NCI-H2196 (cell line): ENCODE data around the gene TM2D3.
A peak's percentile ranks its signal among the peaks of the same experiment; 100 is the strongest.
"Not testable (repeated sequence)": the region's sequence is repeated elsewhere in the genome, so short reads cannot be mapped to it uniquely, and the experiment has no call there.

Experiments
- DNase-seq: peaks from one replicate; lab custom pipeline; 2025; ENCODE audit not compliant: unreplicated experiment; lab: John Stamatoyannopoulos, UW

The TM2D3 gene

DNA sequence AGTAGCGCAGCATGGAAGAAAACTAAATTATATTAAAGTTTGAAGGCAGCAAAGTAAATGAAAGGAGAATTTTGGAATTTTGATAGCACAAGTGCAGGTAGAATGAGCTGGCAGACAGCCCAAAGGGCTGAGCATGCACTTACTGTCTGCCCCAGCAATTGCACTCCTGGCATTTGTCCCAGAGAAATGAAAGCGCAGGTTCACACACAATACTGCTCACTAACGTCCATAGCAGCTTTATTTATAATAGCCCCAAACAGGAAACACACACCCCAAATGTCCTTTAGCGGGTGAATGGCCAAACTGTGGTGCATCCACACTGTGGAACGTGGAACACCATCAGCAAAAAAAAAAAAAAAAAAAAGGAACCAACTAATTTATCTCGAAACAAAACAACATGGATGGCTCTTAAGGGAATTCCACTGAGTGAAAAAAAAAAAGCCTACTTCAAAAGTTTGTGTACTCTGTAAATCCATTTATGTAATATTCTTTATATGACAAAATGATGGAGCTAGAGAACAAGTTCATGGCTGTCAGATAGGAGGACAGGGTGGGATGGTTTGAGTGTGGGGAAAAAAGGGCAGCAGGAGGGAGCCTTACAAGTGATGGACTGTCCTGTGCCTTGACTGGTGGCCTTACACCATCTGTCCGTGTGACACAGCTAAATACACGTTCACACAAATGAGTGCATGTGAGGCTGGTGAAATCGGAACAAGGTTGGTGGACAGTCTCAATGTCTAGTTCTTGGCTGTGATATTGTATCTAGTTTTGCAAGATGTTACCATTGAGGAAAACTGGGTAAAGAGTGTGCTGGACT is 6.0 kb upstream of the TM2D3 start:
- peak; percentile 63 for DNase-seq

DNA sequence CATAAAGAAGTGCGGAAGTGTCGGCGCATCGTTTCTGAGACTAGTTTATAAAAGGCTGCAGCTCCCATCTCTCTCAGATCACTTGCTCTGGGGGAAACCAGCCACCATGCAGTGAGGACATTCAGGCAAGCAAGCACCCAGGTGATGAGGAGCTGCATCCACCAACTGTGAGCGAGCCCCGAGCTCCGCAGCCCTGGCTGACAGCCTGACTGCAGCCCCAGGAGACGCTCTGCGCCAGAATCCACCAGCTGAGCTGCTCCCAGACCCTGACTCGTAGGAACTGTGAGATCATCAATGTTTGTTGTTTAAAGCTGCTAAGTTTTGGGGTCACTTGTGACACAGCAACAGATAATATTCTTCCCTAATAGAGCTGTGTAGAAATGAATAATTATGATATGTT is 5.0 kb upstream of the TM2D3 start:
- no peak for DNase-seq

DNA sequence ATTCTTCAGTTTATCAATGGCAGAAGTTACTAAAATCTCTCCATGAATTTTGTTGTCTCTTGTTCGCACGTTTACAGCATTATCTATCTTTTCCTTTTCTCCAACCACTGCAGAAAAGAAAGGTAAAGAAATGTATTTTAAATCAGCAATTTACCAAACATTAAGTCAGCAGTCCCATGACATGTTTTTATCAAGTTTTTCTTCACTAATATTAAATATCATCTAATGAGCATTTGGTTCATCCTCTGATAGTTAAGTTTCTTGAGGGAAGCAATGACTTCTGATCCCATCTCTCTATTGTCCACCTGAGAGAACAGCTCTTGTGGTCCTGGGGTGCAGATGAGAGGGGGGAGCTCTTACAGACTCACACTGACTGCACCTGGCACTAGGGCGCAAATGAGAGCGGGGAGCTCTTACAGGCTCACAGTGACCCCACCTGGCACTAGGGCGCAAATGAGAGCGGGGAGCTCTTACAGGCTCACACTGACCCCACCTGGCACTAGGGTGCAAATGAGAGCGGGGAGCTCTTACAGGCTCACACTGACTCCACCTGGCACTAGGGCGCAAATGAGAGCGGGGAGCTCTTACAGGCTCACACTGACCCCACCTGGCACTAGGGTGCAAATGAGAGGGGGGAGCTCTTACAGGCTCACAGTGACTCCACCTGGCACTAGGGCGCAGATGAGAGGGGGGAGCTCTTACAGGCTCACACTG is 2.6 kb upstream of the TM2D3 start:
- DNase-seq: not testable (repeated sequence)

DNA sequence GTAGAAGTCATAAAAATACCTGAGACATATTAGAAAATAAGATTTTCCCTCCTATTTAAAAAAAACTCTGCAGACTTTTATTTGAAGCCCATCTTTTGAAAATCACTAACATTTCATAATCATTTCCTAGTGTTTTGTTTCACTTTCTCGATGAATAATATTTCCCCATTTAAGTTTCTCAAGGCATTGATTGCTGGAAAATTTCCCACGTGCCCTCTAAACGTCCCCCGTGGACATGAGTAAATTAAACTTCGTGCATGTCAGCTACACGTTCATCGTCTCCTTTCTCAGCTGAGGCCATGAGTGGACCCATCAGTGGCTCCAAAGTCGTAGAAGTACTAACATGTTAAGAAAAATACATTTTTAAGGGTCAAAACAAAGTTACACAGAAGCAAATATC is 2.0 kb upstream of the TM2D3 start:
- DNase-seq: no peak

DNA sequence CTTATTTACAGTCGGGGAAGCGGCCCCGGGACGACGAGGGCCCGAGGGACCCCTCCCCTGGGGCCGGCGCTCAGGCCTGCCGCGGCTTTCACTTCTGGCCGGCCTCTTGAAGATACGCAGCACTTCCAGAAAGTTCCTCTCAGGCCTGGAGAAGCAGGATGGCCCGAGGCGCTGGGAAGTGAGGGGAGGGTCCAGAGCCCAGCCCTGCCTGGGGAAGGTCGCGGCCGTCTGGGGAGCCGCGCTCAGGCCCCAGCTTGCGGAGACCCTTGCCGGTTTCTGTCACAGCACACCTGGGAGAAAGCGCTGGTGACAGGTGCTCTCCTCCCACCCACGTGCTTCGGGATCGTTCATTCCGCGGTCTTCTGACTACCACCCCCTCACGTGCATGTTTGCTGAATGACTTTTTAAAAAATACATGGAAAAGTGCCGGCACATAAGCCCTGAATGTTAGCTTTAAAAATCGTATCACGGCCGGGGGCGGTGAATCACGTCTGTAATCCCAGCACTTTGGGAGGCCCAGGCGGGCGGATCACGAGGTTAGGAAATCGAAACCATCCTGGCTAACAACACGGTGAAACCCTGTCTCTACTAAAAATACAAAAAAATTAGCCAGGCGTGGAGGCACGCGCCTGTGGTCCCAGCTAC is 727 bp upstream of the TM2D3 start:
- no peak for DNase-seq

DNA sequence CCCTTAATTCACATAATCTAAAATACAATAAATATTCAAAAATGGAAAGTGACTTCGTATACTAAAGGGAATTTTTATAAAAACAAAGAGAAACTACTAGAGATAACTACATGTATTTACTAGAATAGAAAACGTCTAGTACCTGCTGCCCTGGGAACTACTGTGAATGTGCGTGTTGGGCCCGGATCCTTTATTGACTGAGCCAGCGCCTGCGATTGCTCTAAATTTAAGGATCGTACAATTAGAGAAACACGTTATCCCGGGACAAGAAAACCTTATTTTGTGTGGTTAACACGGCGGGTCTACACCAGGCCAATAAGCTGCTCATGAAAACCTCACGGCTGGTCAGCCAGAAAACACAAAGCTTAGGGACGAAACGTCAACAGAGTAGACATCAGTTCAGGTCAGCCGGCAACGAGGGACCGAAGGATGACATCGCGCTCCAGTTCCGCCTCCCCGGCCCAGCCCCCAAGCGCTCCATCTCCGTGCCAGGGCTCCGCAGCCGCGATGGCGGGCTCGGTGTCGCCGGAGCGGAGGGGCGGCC is 555 bp downstream of the TM2D3 start:
- DNase-seq: no peak

DNA sequence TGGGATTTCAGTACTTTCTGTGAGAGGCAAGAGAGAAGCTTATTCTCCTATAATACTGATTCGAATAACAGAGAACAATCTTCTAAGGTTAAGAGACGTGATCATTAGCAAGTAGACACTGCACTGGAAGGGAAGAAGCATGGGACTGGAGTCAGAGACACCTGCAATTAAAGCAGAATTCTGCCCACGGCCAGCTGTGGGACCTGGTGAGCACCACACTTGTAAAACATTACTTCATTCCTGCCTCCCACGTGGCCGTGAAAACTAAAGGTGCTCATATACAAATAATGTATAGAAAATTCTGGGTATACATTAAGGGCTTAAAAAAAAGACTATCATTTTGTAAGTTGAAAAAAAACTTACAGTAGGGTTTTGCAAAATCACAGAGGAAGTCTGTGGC is 2.0 kb downstream of the TM2D3 start:
- DNase-seq: no peak

DNA sequence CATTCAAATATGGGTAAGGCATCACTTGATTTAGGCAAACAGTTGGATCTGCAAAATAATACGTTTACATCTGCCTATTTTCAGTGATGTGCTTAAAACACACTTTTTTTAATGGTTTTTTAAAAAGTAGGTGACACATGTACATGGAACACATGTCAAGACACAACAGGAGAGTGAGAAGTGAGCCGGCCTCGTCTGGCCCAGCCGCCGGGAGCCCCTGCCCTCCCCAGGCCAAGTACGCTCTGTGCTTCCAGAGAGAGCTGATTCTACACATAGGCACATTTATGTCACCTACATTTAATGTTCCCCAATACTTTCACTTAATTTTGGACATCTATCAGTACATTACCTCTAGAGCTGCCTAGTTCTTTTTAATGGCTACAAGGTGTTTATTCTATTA is 3.8 kb downstream of the TM2D3 start:
- no peak for DNase-seq

DNA sequence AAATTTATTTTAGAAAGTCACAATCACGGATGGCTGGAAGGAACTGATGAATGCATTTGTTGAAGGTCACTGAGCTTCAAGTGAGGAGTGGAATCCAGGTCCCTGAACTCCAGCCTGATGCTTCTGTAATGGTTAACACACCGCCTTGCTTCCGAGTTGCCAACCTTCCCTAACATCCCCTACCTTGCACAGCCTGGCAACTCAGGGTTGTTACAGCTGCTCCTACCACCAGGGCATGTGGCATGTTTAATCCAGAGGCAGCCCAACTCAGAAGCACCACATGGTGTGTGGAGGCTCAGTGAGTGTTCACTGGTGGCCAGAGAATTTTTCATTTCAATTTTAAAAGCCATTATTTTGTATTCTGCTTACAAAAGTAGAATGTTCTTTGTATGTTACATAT is 4.9 kb downstream of the TM2D3 start:
- DNase-seq: no peak

DNA sequence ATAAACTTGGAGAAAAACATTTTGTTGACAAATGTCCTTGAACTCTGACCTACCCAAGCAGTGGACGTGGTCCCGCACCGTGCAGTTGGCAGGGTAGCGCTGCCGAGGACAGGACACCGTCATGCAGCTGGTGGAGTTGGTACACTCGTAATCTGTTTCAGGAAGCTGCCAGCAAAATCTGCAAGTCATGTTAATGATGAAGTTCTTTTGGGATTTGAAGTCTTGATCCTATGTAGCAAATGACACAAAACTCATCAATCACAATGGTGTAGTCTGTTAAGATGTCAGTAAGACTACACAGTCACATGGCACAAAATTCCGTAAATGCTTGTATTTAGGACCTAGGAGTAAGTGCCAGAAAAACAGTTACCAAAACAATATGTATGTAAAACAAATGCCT is 5.5 kb downstream of the TM2D3 start:
- no peak for DNase-seq

DNA sequence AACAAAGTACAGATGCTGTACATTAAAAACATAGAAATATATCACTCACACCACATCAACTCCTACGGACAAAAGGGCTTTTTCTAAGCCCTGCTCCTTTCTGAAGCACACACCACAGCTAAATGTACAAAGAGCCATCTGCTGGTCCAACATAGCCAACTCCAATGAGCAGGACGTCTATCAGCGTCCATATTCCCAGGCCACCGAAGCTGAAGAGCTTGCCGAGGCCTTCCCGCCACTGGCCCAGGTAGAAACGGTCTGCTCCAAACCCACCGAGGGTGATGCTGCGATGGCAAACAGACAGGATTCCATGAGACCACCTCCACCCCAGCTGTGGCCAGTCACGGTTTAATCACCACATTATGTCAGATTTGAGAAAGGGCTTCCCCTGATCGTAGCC is 9.8 kb downstream of the TM2D3 start:
- no peak for DNase-seq

DNA sequence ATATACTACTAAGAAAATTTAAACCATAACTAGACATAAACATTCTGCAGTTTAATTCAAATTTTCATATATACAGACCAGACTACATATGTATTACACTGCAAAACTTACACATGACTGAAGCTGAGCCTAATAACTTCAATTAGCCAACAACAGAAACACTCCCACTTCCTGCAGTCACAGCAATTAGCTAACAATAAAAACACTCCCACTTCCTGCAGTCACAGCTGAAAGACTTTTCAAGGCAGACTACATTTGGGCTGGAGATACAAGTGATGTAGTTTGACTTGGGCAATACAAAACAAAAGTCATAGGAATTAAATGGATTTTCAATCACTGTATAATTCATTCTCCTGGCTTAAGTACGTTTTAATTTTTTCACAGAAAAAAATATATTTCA is 10.3 kb downstream of the TM2D3 start:
- no peak for DNase-seq

DNA sequence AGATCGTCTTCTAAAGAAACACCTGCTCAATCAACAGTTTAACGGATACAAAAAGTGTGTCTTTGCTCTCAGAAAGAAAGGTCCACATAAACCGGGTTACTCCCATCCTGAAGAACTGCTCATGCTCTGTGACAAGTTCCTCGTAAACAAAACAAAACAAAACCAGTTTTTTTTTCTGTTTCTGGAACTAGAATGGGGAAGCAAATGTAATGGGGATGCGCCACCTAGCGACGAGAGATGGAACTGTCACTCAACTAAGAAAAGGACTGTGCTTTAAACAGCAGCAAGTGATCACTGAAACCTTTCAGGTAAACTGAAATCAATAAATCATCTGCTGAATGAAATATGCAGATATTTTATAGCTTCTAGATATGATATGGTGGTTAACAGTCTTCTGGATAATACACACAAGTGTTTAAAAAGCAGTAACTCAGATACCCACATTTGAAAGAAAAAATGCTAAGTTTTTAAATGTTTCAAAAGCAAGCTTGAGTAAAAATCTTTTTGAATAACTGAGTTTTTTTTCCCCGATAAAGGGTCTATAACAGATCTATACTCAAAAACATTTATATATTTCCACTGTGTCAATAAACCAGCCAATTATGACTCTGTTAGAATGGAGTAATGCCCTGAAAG is 10.9 kb downstream of the TM2D3 start:
- DNase-seq: peak; percentile 36

DNA sequence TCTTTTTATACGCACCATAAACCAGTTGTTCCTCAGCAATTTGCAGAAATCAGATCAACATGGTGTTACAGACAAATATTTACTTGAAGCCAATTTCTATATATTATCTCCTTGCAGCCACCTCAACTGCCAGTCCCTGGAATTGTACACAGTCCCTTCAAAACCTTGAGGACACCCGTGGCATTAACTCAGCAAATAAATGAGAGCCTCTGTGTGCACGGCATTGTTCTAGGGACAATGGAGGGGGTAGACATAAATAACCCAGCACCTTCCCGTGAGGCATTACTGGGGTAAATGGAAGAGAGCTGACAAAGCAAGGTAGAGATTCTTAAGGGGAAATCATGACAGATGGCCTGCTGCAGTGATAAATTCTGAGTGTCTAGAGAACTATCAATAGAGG is 12.5 kb downstream of the TM2D3 start:
- DNase-seq: no peak

DNA sequence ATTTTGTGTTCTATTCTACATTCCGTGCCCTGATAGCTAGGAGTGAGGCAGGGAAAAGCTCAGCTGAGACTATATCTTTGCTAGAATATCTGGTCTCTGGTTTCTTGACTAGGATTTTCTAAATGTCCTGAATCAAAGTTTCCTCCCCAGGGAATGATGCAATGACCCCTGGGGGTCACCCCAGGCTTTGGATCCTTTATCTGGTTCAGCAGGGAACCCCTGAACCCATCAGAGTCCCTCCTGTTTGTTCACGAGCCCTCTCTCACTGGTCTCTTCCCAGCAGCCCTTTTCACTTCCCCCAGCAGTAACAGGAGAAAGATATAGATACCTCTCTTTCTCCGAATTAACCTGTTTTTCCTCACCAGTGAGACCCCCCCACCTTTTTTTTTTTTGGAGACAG is 14.3 kb downstream of the TM2D3 start:
- no peak for DNase-seq

DNA sequence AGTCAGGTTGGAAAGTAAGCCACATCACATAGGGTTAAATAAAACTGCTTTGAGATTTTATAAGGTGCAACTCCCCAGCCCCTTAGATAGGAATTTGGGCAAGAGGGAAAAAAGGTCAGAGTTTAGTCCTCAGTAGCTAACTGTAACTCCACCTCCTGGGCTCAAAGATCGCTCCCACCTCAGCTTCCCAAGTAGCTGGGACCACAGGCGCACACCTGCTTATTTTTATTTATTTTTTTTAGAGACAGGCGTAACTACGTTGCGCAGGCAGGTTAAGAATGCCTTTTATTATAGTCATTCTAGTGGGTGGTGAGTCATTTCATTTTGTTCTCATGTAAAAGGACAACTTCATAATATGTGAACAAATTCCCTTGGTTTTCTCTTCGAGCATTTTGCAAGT is 14.7 kb downstream of the TM2D3 start:
- no peak for DNase-seq

DNA sequence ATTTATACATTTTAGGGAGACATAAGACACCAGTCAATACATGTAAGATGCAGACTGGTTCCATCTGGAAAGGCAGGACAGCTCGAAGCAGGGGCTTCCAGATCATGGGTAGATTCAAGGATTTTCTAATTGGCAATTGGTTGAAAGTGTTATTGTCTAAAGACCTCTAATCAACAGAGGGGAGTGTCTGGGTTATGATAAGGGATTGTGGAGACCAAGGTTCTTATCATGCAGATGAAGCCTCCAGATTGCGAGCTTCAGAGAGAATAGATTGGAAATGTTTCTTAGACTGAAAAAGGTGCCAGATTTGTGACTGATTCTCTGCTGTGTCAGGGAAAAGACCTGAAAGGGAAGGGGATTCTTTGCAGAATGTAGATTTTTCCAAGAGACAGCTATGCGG is 15.1 kb downstream of the TM2D3 start:
- DNase-seq: no peak

DNA sequence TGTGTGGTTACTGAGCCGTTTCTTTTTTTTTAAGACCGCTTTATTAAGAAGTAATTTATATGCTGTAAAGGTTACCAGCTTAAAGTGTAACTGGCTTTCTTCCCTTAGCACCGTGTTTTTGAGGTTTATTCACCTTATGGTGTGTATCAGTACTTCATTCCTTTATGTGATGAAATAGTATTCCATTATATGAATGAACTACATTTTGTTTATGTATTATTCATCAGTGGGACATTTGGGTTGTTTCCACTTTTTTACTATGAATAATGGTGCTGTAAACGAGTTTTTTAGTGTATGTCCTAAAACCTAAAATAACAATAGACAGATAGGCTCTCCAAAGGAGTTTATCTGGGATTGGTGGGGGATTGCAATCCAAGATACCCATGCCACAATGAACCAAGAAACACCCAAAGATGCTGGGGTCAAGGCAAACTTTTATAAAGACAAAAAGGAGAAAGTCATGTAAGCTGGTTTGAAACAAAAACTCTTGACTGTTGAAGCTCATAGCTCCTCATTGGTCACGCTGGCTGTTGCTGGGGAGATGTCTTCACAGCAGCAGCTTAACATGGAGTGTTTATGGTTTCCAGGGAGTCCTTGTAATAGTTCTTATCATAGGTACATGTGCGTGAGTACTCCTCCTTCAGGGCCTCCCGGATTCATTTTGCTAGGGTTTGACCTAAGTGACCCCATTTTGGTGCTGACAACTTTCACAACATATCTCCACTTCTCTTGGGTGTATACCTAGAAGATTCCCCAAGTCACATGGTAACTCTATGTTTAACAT is 16.0 kb downstream of the TM2D3 start:
- no peak for DNase-seq

DNA sequence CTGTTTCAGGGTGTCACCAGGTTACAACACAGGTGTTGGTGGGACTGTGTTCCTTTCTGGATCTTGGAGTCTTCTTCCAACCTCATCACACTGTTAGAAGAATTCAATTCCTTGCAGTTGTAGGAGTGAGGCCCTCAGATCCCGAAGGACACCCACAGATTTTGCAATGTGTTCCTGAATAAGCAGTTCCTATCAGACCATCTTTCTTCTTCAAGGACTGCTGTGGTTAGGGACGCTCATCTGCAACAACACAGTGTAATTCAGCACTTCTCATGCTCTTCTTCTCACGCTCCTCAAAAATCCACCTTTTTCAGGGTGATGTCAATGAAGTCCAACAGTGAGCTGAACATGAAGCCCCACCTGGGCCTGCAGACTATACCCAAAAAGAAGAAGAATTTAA is 18.8 kb downstream of the TM2D3 start:
- no peak for DNase-seq

DNA sequence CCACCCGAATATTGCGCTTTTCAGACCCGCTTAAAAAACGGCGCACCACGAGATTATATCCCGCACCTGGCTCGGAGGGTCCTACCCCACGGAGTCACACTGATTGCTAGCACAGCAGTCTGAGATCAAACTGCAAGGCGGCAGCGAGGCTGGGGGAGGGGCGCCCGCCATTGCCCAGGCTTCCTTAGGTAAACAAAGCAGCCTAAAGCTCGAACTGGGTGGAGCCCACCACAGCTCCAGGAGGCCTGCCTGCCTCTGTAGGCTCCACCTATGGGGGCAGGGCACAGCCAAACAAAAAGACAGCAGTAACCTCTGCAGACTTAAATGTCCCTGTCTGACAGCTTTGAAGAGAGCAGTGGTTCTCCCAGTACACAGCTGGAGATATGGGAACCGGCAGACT is 25.5 kb downstream of the TM2D3 start:
- DNase-seq: not testable (repeated sequence)

DNA sequence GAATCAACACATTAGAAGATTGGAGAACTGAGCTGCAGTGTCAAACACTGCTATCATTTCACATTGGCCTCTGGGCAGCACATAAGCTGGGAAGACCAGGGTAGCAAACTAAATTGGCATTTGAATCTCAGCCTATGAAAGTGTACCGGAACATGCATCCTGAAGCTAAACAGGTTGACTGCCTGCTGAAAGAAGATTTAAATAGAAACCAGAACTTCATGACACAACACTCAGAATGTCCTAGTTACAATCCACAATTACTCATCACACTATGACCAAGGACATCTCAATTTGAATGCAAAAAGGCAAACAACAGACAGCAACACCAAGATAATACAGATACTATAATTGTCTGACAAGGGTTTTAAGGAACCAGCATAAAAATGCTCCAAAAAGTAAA is 26.2 kb downstream of the TM2D3 start:
- no peak for DNase-seq
